HFFc6 (cell line): ENCODE data around the gene SLC16A10. TPM values are rescaled to one million over a fixed set of nuclear protein-coding genes. Genes with fewer than 3 reads are reported as not detected.

Experiments used
- DNase-seq: peaks from one replicate; pipeline ENCODE4 v3.0.0-alpha.2; 2018
- H3K27ac Mint-ChIP-seq: 2 replicates; pipeline ENCODE4 v1.8.0; 2020; ENCODE audit warnings: mild to moderate bottlenecking, mixed read lengths
- H3K27me3 Mint-ChIP-seq: 2 replicates; pipeline ENCODE4 v1.8.0; 2021; ENCODE audit warnings: mild to moderate bottlenecking, moderate library complexity, mixed read lengths; ENCODE audit not compliant: insufficient read depth
- H3K36me3 Mint-ChIP-seq: 2 replicates; pipeline ENCODE4 v1.8.0; 2021; ENCODE audit warnings: low read depth, mixed read lengths
- H3K4me1 Mint-ChIP-seq: 2 replicates; pipeline ENCODE4 v1.8.0; 2020; ENCODE audit warnings: low read depth, mixed read lengths
- H3K4me3 Mint-ChIP-seq: 2 replicates; pipeline ENCODE4 v1.8.0; 2020; ENCODE audit warnings: mild to moderate bottlenecking, moderate library complexity, mixed read lengths
- H3K9me3 Mint-ChIP-seq: 2 replicates; pipeline ENCODE4 v1.8.0; 2020; ENCODE audit warnings: mild to moderate bottlenecking, mixed read lengths
- CTCF ChIP-seq: fragments of 200-600 bp; sonication (generic); IDR thresholded peaks from 2 replicates; pipeline ENCODE4 v1.5.0; 2021; ENCODE audit warnings: antibody characterized with exemption, mild to moderate bottlenecking
- total RNA-seq, 6 experiments: library from RNA; stranded (reverse); fragmentation: NEBNext Ultra II Directional; extraction: Animal tissue kit (Norgen Biotek cat#: 25700); gene quantifications; 2 replicates in 1 of 6; 3 replicates in 5 of 6; pipeline ENCODE4 v1.2.3, GENCODE V29; 2021

Gene SLC16A10
- total RNA-seq, 6 experiments from 2014 or later = not detected

- no peak for DNase-seq
- Mint-ChIP-seq H3K9me3 (no peaks in the 10 kb centered on the region), H3K27ac (no peak overlapping the region), H3K4me1 (no peaks in the 10 kb centered on the region), H3K36me3 (no peaks in the 10 kb centered on the region), H3K4me3 (no peak overlapping the region), H3K27me3 (peaks cover 6% of the 10 kb centered on the region)
- no peak for TF ChIP-seq CTCF
Observed at GRCh38 chr6:111148110-111148509, 60.8 kb downstream of the SLC16A10 start.

DNA sequence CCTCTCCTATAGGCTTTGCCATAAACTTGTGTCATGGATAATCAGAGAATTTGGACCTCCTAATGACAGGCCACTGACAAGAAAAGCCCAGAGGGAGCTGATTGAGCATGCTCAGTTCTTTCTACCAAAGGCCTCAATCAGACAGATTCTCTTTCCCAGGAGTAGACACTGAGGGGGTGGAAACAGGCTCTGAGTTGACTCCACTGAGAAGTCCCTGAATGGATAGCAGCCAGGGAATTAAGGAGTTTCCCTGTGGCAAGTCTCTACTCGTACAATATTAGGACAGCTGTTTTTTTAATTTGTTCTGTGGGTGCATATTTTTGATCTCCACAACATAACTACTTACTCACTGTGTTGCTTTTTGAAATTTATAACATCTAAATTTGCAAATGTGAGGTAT lies 63.3 kb downstream of the SLC16A10 start:
- H3K4me1 Mint-ChIP-seq = no peaks in the 10 kb centered on the region
- no peaks in the 10 kb centered on the region for H3K36me3 Mint-ChIP-seq
- no peak for DNase-seq
- no peak overlapping the region for H3K4me3 Mint-ChIP-seq
- TF ChIP-seq CTCF = no peak
- H3K27ac Mint-ChIP-seq = no peak overlapping the region
- H3K9me3 Mint-ChIP-seq = no peaks in the 10 kb centered on the region
- peaks cover 7% of the 10 kb centered on the region for H3K27me3 Mint-ChIP-seq

DNA sequence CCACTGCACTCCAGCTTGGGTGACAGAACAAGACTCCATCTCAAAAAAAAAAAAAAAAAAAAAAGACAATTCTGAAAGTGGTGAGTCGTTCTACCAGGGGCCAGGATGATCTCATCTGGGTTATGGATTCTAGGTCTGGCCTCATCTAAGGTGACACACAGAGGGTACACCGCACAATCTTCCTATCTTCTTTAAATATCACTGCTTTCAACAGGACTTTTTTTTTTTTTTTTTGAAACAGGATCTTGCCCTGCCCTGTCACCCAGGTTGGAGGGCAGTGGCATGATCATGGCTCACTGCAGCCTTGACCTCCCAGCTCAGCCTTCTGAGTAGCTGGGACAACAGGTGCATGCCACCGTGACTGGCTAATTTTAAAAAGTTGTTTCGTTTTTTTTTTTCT lies 67.7 kb downstream of the SLC16A10 start:
- H3K4me1 Mint-ChIP-seq = no peaks in the 10 kb centered on the region
- H3K27me3 Mint-ChIP-seq = peaks cover 10% of the 10 kb centered on the region
- H3K9me3 Mint-ChIP-seq = no peaks in the 10 kb centered on the region; the same call in 1 of the 2 replicates
- H3K4me3 Mint-ChIP-seq = no peak overlapping the region
- no peak overlapping the region for H3K27ac Mint-ChIP-seq
- TF ChIP-seq CTCF = no peak
- H3K36me3 Mint-ChIP-seq = no peaks in the 10 kb centered on the region
- DNase-seq = no peak

- H3K4me1 Mint-ChIP-seq = no peaks in the 10 kb centered on the region
- DNase-seq = no peak
- no peaks in the 10 kb centered on the region; the same call in 1 of the 2 replicates for H3K9me3 Mint-ChIP-seq
- peaks cover 17% of the 10 kb centered on the region for H3K27me3 Mint-ChIP-seq
- no peak overlapping the region for H3K27ac Mint-ChIP-seq
- no peak overlapping the region for H3K4me3 Mint-ChIP-seq
- no peaks in the 10 kb centered on the region for H3K36me3 Mint-ChIP-seq
- TF ChIP-seq CTCF = no peak
Observed at GRCh38 chr6:111157412-111157811, 70.1 kb downstream of the SLC16A10 start.

DNA sequence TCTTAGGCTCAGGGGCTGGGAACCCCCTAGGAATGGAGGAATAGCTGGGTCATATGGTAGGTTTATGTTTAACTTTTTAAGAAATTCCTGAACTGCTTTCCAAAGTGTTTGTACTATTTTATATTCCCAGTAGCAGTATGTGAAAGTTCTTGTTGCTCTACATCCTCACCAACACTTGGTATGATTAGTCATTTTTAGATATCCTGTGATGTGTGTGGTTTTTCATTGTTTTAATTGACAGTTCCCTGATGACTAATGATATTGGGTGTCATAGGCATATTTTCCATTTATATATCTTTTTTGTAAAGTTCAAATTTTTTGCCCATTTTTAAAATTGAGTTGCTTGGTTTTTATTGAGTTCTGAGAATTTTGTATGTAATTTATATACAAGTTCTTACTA lies 72.3 kb downstream of the SLC16A10 start:
- Mint-ChIP-seq H3K36me3 (no peaks in the 10 kb centered on the region), H3K4me1 (no peaks in the 10 kb centered on the region), H3K27ac (no peak overlapping the region), H3K27me3 (peaks cover 16% of the 10 kb centered on the region), H3K4me3 (no peak overlapping the region), H3K9me3 (peaks cover 6% of the 10 kb centered on the region)
- TF ChIP-seq CTCF = no peak
- no peak for DNase-seq

DNA sequence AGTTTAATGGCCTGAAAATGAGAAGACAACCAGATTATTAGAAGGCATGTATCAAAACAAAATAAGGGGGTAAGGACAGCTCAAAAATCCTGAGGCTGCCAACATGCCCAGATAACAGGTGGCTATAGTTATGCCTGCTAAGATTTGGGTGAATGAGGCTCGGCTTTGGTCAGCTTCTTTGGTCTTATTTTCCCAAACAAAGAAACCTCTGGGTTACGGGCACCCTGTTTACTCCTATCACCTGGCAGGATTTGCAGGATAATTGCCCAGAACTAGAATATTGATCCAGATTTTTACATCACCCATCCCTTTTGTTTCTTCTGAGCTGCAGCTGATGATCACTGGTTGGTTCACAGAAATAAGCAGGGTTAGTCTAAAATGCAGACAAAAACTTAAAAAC lies 74.3 kb downstream of the SLC16A10 start:
- Mint-ChIP-seq H3K27me3 (peaks cover 12% of the 10 kb centered on the region), H3K27ac (no peak overlapping the region), H3K4me3 (no peak overlapping the region), H3K9me3 (peaks cover 6% of the 10 kb centered on the region), H3K4me1 (no peaks in the 10 kb centered on the region), H3K36me3 (no peaks in the 10 kb centered on the region)
- DNase-seq = no peak
- no peak for TF ChIP-seq CTCF
